Measurements from ENCODE around the gene RNH1. TPM values are rescaled to one million over a fixed set of nuclear protein-coding genes. Genes with fewer than 3 reads are reported as not detected.

Gene RNH1
- total RNA-seq, 4 donors from 2014 or later: 138 to 197 (median 159) TPM

- Histone ChIP-seq H3K36me3 (peaks cover 0 to 6% of the 10 kb centered on the region in 2 donors), H3K9me3 (no peaks in the 10 kb centered on the region), H3K27ac (peak overlapping the region in 1 of 4 donors; percentile 8), H3K27me3 (no peaks in the 10 kb centered on the region), H3K4me1 (peaks cover 19 to 27% of the 10 kb centered on the region in 2 donors), H3K4me3 (no peak overlapping the region)
- no peak for TF ChIP-seq POLR2A (IDR thresholded peaks at IDR 0.05)
- no peak for TF ChIP-seq CTCF (IDR thresholded peaks at IDR 0.05 in 4 of 5, conservative IDR thresholded peaks at IDR 0.05 in 1 of 5)
- in situ Hi-C loops (cut with MboI; ENCODE audit: low sequenced_read_pairs in 4 of 4) (no loop called here), intact Hi-C loops (cut with DNase I; ENCODE audit: low total_unique reads) (loop anchor here (5.0 kb wide), 3 partner anchors 58 to 302 kb away; partner anchors contain the start of genes BET1L and RIC8A)
- ATAC-seq: no peak
- DNase-seq: no peak
Observed at GRCh38 chr11:508956-509355, 1.9 kb upstream of the RNH1 start.

- H3K4me3 ChIP-seq: peak overlapping the region; percentile 80 to 94 (median 90)
- intact Hi-C loops (cut with DNase I; ENCODE audit: low total_unique reads) (loop anchor here (1.0 to 5.0 kb wide), 6 partner anchors 27 to 301 kb away; partner anchors contain the start of genes BET1L, HRAS, PSMD13 and RIC8A), in situ Hi-C loops (cut with MboI; ENCODE audit: low sequenced_read_pairs in 4 of 4) (no loop called here)
- peak overlapping the region; percentile 96 to 100 (median 98) for H3K27ac ChIP-seq
- H3K27me3 ChIP-seq: no peaks in the 10 kb centered on the region
- peaks cover 0 to 6% of the 10 kb centered on the region in 2 donors for H3K36me3 ChIP-seq
- DNase-seq (no peak), ATAC-seq (no peak)
- TF ChIP-seq CTCF (IDR thresholded peaks at IDR 0.05 in 4 of 5, conservative IDR thresholded peaks at IDR 0.05 in 1 of 5): no peak
- TF ChIP-seq POLR2A (IDR thresholded peaks at IDR 0.05): no peak
- no peaks in the 10 kb centered on the region for H3K9me3 ChIP-seq
- H3K4me1 ChIP-seq: peaks cover 23 to 37% of the 10 kb centered on the region in 2 donors
Observed at GRCh38 chr11:507727-508515, 879 bp upstream of the RNH1 start.

- Histone ChIP-seq H3K27me3 (no peaks in the 10 kb centered on the region), H3K4me1 (peaks cover 23 to 39% of the 10 kb centered on the region in 2 donors), H3K9me3 (no peaks in the 10 kb centered on the region), H3K27ac (peak overlapping the region; percentile 96 to 100 (median 98)), H3K36me3 (peaks cover 0 to 10% of the 10 kb centered on the region in 2 donors), H3K4me3 (peak overlapping the region; percentile 80 to 94 (median 86))
- TF ChIP-seq POLR2A (IDR thresholded peaks at IDR 0.05): peak; percentile 83 to 84
- peak in 2 of 5 experiments; percentile 29 to 38 for TF ChIP-seq CTCF (IDR thresholded peaks at IDR 0.05 in 4 of 5, conservative IDR thresholded peaks at IDR 0.05 in 1 of 5)
- intact Hi-C loops (cut with DNase I; ENCODE audit: low total_unique reads) (loop anchor here (1.0 to 5.0 kb wide), 7 partner anchors 12 to 299 kb away; partner anchors contain the start of genes BET1L, HRAS, PHRF1 and PSMD13), in situ Hi-C loops (cut with MboI; ENCODE audit: low sequenced_read_pairs in 4 of 4) (no loop called here)
- ATAC-seq: peak; percentile 78 to 85
- peak; percentile 97 for DNase-seq
Observed at GRCh38 chr11:506238-506994, 626 bp downstream of the RNH1 start.

- H3K9me3 ChIP-seq: no peaks in the 10 kb centered on the region
- peak overlapping the region; percentile 60 to 100 (median 98) for H3K27ac ChIP-seq
- in situ Hi-C loops (cut with MboI; ENCODE audit: low sequenced_read_pairs in 4 of 4): no loop called here
- intact Hi-C loops (cut with DNase I; ENCODE audit: low total_unique reads): loop anchor here (5.0 kb wide), 3 partner anchors 62 to 298 kb away; partner anchors contain the start of genes BET1L and RIC8A
- no peak for ATAC-seq
- H3K36me3 ChIP-seq: peaks cover 0 to 17% of the 10 kb centered on the region in 2 donors
- peaks cover 23 to 39% of the 10 kb centered on the region in 2 donors for H3K4me1 ChIP-seq
- peak overlapping the region; percentile 46 to 80 (median 64) for H3K4me3 ChIP-seq
- DNase-seq: no peak
- no peaks in the 10 kb centered on the region for H3K27me3 ChIP-seq
- TF ChIP-seq POLR2A (IDR thresholded peaks at IDR 0.05) (no peak), CTCF (IDR thresholded peaks at IDR 0.05 in 4 of 5, conservative IDR thresholded peaks at IDR 0.05 in 1 of 5) (no peak)
Observed at GRCh38 chr11:504994-505344, 2.1 kb downstream of the RNH1 start.
